WTC11 (cell line): Measurements from ENCODE around the gene CANX.

ENCODE experiments used
- CREB1 ChIP-seq: sonication (generic); formaldehyde crosslinking; IDR thresholded peaks from 2 replicates; pipeline ENCODE4 v1.8.0; 2023; ENCODE audit warnings: mild to moderate bottlenecking, missing genetic modification reagents
- ESRRA ChIP-seq: sonication (generic); formaldehyde crosslinking; IDR thresholded peaks from 2 replicates; pipeline ENCODE4 v1.8.1; 2022; ENCODE audit warnings: mild to moderate bottlenecking, missing genetic modification reagents, borderline replicate concordance
- MXD4 ChIP-seq: fragments of 250-450 bp; sonication (Bioruptor Pico); IDR thresholded peaks from 2 replicates; pipeline ENCODE4 v1.8.0; 2021; ENCODE audit warnings: mild to moderate bottlenecking, moderate library complexity, borderline replicate concordance
- MYBL2 ChIP-seq: sonication (generic); formaldehyde crosslinking; IDR thresholded peaks from 2 replicates; pipeline ENCODE4 v1.8.1; 2023; ENCODE audit warnings: mild to moderate bottlenecking, moderate library complexity, missing genetic modification reagents
- NFYB ChIP-seq: sonication (generic); formaldehyde crosslinking; conservative IDR thresholded peaks from 2 replicates; pipeline ENCODE4 v1.8.0; 2022; ENCODE audit warnings: low read depth, missing genetic modification reagents
- SMAD3 ChIP-seq: sonication (generic); formaldehyde crosslinking; IDR thresholded peaks from 2 replicates; pipeline ENCODE4 v1.8.0; 2022; ENCODE audit warnings: missing genetic modification reagents, mild to moderate bottlenecking, borderline replicate concordance
- TP53 ChIP-seq: sonication (generic); formaldehyde crosslinking; IDR thresholded peaks from 2 replicates; pipeline ENCODE4 v1.8.1; 2023; ENCODE audit warnings: mild to moderate bottlenecking, missing genetic modification reagents
- ZNF396 ChIP-seq: fragments of 250-450 bp; sonication (Bioruptor Pico); IDR thresholded peaks from 2 replicates; pipeline ENCODE4 v1.8.0; 2021; ENCODE audit warnings: mild to moderate bottlenecking, moderate library complexity, borderline replicate concordance
- TF ChIP-seq, protein P1 (sequence below): fragments of 200-600 bp; IDR thresholded peaks from 2 replicates; pipeline ENCODE4 v1.8.0; 2022; ENCODE audit warnings: antibody characterized with exemption
- TF ChIP-seq, protein P2 (sequence below): sonication (generic); formaldehyde crosslinking; IDR thresholded peaks from 2 replicates; pipeline ENCODE4 v1.8.0; 2022; ENCODE audit warnings: mild to moderate bottlenecking, missing genetic modification reagents
- TF ChIP-seq, protein P3 (sequence below): sonication (generic); formaldehyde crosslinking; IDR thresholded peaks from 2 replicates; pipeline ENCODE4 v1.8.0; 2022; ENCODE audit warnings: mild to moderate bottlenecking, missing genetic modification reagents
- TF ChIP-seq, protein P4 (sequence below): fragments of 250-450 bp; sonication (Bioruptor Pico); conservative IDR thresholded peaks from 2 replicates; pipeline ENCODE4 v1.9.0; 2021; ENCODE audit warnings: mild to moderate bottlenecking
- TF ChIP-seq, protein P5 (sequence below): sonication (generic); formaldehyde crosslinking; conservative IDR thresholded peaks from 2 replicates; pipeline ENCODE4 v1.8.1; 2022; ENCODE audit warnings: mild to moderate bottlenecking, missing genetic modification reagents
- TF ChIP-seq, protein P6 (sequence below): sonication (generic); formaldehyde crosslinking; IDR thresholded peaks from 2 replicates; pipeline ENCODE4 v1.8.1; 2022; ENCODE audit warnings: low read depth, missing genetic modification reagents, borderline replicate concordance

DNA sequence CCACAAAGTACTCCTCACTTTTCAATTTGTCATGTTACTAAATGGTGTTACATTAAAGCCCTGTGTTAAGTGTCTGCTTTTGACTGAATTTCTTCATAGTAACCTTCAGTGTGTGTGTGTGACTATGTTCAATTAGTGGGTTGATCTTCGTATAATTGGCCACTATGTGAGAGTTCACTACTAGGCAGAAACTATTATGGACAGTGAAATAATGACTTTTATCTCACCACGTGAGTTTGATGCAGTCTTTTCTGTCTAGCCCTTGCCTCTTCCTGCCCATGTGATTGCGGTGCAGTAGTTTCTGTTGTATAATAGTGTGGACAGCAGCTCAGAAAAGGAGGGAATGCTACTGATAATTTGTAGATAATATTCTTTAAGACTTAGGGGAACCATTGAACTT, 32.1 kb downstream of the CANX start:
- TF ChIP-seq, protein P1, sequence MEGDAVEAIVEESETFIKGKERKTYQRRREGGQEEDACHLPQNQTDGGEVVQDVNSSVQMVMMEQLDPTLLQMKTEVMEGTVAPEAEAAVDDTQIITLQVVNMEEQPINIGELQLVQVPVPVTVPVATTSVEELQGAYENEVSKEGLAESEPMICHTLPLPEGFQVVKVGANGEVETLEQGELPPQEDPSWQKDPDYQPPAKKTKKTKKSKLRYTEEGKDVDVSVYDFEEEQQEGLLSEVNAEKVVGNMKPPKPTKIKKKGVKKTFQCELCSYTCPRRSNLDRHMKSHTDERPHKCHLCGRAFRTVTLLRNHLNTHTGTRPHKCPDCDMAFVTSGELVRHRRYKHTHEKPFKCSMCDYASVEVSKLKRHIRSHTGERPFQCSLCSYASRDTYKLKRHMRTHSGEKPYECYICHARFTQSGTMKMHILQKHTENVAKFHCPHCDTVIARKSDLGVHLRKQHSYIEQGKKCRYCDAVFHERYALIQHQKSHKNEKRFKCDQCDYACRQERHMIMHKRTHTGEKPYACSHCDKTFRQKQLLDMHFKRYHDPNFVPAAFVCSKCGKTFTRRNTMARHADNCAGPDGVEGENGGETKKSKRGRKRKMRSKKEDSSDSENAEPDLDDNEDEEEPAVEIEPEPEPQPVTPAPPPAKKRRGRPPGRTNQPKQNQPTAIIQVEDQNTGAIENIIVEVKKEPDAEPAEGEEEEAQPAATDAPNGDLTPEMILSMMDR, result no peak
- TF ChIP-seq MXD4 (no peak), ESRRA (CRISPR knock-in tag) (no peak), MYBL2 (CRISPR knock-in tag) (no peak), NFYB (CRISPR knock-in tag) (no peak), ZNF396 (CRISPR knock-in tag) (no peak), TP53 (CRISPR knock-in tag) (no peak), SMAD3 (CRISPR knock-in tag) (no peak), CREB1 (CRISPR knock-in tag) (no peak)
- TF ChIP-seq, protein P2, sequence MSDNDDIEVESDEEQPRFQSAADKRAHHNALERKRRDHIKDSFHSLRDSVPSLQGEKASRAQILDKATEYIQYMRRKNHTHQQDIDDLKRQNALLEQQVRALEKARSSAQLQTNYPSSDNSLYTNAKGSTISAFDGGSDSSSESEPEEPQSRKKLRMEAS (CRISPR knock-in tag), result no peak
- TF ChIP-seq, protein P3, sequence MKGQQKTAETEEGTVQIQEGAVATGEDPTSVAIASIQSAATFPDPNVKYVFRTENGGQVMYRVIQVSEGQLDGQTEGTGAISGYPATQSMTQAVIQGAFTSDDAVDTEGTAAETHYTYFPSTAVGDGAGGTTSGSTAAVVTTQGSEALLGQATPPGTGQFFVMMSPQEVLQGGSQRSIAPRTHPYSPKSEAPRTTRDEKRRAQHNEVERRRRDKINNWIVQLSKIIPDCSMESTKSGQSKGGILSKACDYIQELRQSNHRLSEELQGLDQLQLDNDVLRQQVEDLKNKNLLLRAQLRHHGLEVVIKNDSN (CRISPR knock-in tag), result no peak
- TF ChIP-seq, protein P4, sequence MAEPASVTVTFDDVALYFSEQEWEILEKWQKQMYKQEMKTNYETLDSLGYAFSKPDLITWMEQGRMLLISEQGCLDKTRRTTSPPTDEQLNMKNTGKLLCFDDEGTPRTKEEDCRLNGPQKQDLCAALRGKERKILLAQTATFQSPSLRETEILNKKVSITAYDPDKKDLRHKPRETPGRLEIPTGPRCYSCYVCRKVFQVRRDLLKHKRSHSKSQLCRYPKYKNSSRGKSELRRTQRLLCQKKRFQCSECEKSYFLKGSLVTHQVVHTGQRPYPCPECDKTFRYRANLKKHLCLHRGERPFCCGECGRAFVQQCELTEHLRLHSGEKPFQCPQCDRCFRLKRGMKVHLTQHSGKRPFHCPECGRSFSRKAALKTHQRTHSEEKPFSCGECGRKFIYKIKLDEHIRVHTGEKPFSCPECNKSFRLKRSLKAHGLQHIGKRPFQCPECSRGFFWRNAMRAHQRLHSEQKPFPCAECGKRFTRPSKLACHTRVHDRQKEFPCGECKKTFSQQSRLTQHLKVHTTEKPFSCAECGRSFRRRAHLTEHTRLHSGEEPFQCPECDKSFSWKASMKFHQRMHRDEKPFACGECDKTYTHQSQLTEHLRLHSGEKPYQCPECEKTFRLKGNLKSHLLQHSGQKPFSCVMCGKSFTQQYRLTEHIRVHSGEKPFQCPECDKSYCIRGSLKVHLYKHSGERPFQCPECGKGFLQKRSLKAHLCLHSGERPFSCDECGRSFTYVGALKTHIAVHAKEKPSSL (CRISPR knock-in tag), result no peak
- TF ChIP-seq, protein P5, sequence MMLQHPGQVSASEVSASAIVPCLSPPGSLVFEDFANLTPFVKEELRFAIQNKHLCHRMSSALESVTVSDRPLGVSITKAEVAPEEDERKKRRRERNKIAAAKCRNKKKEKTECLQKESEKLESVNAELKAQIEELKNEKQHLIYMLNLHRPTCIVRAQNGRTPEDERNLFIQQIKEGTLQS (CRISPR knock-in tag), result no peak
- TF ChIP-seq, protein P6, sequence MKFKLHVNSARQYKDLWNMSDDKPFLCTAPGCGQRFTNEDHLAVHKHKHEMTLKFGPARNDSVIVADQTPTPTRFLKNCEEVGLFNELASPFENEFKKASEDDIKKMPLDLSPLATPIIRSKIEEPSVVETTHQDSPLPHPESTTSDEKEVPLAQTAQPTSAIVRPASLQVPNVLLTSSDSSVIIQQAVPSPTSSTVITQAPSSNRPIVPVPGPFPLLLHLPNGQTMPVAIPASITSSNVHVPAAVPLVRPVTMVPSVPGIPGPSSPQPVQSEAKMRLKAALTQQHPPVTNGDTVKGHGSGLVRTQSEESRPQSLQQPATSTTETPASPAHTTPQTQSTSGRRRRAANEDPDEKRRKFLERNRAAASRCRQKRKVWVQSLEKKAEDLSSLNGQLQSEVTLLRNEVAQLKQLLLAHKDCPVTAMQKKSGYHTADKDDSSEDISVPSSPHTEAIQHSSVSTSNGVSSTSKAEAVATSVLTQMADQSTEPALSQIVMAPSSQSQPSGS (CRISPR knock-in tag), result no peak
